ENCODE measurements around the gene NATD1.

NATD1 gene

DNA sequence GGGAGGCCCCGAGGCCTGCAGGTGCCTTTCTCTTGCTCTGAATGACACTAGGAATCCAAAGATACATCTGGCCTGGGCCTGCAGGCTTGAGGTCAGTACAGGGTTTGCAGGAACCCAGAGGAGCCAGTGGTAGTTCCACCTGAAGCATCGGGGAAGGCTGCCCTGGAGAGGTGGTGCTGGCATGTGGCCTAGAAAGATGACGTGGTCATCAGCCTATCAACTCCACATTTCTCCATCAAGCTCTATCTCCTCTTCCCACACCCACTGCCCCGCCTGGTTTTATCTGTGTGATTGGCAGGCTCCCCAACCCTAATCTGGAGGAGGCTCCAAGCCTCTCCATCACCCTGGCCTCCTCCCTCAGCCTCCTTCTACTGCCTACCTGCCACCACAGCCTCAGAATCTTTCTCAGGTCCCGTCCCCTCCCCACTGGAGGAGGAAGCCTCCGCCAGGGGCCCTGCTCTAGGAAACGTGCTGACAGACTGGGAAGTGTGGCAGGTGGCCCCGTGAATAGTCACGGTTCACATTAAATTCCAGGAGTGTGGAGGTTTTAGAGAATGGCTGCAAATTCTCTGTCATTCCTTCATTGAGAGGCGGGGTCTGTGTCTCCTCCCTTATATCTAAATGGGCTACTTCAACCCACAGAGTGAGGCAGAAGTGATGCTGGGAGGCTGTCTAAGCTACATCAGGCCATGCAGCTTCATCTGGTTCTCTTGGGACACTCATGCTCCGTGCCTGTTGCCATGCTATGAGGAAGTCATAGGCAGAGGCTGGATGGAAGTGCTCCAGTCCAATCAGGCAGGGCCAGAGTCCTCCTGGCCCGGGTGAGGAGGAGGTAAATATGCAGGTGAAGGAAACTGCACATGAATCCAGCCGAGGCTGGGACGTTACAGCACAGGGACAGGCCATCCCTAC lies 19.9 kb upstream of the NATD1 start:
- DNase-seq = no peak

- DNase-seq = no peak
Observed at GRCh38 chr17:21272250-21272649, 19.0 kb upstream of the NATD1 start.

GRCh38 chr17:21271454-21272183 lies 18.4 kb upstream of the NATD1 start:
- no peak for DNase-seq

DNA sequence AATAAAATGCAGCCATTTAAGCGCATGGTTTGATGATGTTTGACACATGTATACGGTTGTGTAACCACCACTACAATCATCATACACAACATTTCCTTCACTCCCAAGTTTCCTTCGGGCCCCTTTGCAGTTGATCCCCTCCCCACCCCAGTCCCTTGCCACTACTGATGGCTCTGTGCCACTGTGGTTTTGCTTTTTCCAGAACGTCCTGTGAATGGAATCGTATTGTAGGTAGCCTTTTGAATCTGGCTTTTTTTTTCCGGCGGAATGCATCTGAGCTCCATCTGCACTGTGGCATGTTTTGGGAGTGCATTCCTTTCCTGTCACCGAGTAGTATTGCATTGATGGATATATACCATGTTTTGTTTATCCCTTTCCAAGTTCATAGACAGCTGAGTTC lies 16.2 kb upstream of the NATD1 start:
- DNase-seq = no peak

DNA sequence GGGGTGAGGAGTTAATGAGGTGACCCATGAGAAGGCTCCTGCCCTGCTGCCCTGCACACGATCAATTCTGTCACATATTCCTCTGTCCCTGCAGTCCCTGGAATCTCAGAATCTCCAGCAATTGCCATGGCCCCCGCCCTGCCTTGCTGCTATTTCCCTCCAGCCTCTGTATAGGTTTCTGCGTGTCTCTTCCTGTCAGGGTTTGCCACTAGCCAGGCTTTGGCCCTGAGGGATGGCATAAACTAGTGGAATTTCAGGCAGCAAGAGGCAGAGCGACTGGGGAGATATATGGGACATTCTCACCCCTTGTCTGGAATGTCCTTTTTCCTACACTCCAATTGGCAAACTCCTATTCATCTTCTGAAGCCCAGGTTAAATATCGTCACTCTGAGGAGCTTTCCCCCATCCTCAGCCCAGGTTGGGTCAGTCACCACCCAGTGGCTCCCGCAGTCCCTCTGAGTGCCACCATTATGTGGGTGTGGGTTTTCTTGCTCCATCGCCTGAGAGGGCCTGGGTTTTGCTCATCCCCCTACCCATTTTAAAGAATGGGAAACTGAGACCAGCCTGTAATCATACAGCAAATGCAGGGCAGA lies 15.5 kb upstream of the NATD1 start:
- no peak for DNase-seq

- DNase-seq = no peak
Observed at GRCh38 chr17:21263376-21263775, 10.2 kb upstream of the NATD1 start.

GRCh38 chr17:21262259-21262993 lies 9.2 kb upstream of the NATD1 start:
- no peak for DNase-seq

- DNase-seq = no peak
Observed at GRCh38 chr17:21258593-21258992, 5.4 kb upstream of the NATD1 start.

DNA sequence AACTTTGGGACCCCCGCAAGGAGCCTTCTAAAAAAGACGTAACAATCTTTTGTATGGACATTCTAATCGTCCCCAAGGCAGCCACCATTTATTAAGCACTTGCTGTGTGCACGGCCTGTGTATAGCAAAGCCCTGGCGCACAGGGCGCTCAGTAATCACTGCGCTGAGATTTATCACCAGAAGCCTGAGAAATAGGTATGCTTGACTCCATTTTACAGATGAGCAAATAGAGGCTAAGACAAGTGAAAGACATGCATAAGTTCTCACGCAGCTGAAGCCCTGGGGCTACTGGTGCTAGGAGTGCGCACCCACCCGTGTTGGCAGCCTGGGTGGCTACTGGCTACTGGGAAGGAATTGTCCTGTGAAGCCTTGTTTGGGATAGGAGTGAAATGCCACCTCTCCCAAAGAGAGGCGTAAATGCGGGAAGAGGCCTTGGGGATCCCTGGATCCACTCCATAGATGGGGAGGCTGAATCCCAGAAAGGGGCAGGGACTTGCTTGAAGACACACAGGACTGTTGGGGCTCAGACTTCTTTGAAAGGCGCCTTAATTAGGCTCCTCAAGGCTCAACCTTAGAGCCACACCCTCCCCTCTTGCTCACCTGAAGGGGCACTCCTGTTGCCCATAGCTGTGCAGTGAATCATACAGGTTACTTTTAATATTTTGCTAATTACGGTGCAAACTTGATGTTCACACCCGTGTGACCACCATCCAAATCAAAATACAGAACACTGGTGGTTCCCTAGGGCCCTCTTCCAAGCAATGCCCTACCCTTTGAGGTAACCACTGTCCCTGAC lies 634 bp upstream of the NATD1 start:
- no peak for DNase-seq

- DNase-seq = no peak
Observed at GRCh38 chr17:21252289-21252795, 868 bp downstream of the NATD1 start.

DNA sequence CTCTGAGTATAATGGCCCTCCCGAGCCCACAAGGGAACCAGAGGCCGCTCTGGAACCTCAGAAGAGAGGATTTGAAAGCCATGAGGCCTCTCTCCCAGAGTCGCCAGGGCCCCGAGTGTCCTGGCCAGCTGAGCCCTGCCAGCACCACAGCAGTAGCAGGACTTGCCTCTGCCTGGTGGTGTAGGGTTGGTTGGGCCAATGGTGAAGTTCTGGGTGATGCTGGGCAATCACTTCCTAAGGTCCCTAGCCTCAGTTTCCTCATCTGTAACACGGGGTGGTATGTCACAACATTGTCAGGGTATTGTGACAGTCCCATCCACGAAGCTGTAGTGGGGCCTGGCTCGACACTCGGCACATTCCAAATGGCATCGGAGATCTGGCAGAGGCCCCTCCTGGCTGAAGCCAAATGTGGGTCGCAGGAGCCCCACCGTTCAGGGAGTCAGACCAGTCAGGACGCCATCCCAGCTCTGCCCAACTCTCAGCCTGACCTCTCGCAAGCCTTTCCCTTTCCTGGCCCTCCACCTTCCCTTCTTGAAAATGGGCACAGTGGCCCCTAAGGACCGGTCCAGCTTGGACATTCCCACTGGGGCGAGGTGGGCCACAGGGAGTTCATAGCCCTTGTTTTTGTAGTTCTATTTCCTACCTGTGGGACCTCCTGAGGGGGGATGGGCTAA lies 1.7 kb downstream of the NATD1 start:
- DNase-seq = no peak

- no peak for DNase-seq
Observed at GRCh38 chr17:21250854-21251253, 2.4 kb downstream of the NATD1 start.

- no peak for DNase-seq
Observed at GRCh38 chr17:21249920-21250703, 3.1 kb downstream of the NATD1 start.

DNA sequence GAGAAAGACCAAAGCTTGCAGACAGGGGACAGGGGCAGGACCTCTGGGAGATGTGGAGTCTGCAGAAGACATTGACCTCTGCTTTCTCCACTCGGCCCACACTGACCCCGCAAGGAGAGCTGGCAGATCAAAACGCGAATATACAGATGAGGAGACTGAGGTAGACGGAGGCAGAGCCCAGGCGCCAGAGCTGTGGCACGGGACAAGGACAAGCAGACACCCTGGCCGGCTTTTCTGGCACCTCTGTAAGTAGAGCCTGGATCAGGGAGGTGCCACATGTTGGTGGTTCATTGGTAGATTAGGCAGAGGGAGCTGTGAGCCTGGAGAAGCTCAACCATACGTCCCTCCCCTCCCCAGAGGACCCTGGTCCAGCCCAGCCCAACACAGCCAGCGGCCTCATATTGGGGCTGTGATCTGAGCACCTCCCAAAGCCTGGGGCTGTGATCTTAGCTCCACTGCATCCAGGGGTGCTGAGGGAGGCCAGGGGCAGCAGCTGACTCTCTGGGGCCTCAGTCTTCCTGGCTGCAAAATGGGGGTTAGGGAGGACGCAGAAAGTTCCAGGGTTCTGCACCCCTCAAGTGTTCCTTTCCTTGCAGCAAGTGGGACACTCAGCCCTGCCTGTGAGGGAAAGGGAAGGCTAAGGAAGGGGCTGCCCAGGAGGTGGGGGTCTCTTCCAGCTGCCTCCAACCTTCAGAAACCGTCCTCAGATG lies 4.0 kb downstream of the NATD1 start:
- DNase-seq = no peak

DNA sequence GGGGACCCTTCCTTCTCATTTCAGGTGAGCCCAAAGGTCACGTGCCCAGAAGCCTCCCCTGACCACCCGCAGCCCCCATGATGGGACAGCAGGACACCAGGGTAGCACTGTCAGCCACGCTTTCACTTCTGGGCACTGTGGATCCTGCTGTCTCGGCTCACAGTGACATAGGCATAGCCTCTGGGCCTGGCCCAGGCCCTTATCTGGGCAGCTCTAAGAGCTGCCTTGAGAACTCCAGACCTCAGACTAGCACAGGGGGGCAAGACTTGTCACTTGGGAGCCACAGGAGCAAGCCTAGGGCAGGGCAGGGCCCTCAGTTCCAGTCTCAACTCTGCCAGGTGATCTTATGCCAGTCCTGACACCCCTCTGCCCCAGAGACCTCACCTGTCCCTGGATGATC lies 4.7 kb downstream of the NATD1 start:
- DNase-seq = no peak

DNA sequence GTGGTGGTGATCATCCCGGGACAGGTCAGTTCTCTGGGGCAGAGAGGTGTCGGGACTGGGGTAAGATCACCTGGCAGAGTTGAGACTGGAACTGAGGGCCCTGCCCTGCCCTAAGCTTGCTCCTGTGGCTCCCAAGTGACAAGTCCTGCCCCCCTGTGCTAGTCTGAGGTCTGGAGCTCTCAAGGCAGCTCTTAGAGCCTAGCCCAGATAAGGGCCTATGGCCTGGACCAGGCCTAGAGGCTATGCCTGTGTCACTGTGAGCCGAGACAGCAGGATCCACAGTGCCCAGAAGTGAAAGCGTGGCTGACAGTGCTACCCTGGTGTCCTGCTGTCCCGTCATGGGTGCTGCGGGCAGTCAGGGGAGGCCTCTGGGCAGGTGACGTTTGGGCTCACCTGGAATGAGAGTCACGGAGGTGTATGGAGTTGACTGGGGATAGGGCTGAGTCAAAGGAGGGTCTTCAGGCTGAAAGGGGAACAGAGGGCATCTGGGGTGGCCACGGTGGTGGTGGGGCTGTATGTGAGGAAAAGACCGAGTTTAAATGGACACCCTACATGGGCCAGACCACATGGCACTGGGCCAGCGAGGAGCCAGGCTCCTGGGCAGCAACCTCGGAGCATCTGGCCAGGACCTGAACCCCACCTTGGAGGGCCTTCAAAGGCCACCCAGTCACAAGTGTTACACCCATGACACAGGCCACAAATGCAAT lies 5.5 kb downstream of the NATD1 start:
- no peak for DNase-seq

DNA sequence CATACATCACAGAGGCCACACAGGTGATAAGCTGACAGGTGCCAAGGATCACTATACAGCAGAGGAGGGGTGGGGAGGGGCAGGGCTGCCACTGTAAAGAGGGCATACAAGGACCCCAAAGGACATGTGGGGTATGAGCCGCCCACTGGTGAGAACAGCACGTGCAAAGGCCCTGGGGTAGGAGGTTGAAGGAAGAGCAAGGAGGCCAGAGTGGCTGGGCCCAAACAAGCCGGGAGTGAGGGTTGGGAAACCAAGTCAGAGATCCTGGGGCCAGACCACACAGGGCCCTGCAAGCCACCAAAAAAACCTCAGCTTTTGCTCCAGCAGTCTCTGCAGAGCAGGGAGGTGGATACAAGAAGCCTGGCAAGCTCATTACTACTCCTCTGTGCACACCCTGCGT lies 6.5 kb downstream of the NATD1 start:
- DNase-seq = no peak

- no peak for DNase-seq
Observed at GRCh38 chr17:21245639-21246084, 7.5 kb downstream of the NATD1 start.
